ENCODE results near the gene ZNF90. TPM values are rescaled to one million over a fixed set of nuclear protein-coding genes. Genes with fewer than 3 reads are reported as not detected.
"Not testable (repeated sequence)": the region's sequence is repeated elsewhere in the genome, so short reads cannot be mapped to it uniquely, and the experiment has no call there.

ZNF90 gene
- total and polyA plus RNA-seq, 2 donors (not counting 1 experiment from before 2014, with no cell fraction given) = 1.3 to 2.8 TPM

- no peaks in the 10 kb centered on the region for H3K27me3 ChIP-seq (ENCODE audit: control insufficient read depth, insufficient read depth, low read length)
- no peaks in the 10 kb centered on the region for H3K9me3 ChIP-seq (ENCODE audit: control insufficient read depth, insufficient read depth, low read depth, low read length)
- TF ChIP-seq, protein P1, sequence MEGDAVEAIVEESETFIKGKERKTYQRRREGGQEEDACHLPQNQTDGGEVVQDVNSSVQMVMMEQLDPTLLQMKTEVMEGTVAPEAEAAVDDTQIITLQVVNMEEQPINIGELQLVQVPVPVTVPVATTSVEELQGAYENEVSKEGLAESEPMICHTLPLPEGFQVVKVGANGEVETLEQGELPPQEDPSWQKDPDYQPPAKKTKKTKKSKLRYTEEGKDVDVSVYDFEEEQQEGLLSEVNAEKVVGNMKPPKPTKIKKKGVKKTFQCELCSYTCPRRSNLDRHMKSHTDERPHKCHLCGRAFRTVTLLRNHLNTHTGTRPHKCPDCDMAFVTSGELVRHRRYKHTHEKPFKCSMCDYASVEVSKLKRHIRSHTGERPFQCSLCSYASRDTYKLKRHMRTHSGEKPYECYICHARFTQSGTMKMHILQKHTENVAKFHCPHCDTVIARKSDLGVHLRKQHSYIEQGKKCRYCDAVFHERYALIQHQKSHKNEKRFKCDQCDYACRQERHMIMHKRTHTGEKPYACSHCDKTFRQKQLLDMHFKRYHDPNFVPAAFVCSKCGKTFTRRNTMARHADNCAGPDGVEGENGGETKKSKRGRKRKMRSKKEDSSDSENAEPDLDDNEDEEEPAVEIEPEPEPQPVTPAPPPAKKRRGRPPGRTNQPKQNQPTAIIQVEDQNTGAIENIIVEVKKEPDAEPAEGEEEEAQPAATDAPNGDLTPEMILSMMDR (conservative IDR thresholded peaks at IDR 0.05 in 1 of 2, IDR thresholded peaks at IDR 0.05 in 1 of 2; ENCODE audit: low read depth in 1 of 2, low read length in 2 of 2) = peak in 1 of 2 donors; percentile 2
- no peak for TF ChIP-seq EZH2 (IDR thresholded peaks at IDR 0.05; ENCODE audit: low read length, missing control alignments)
- no peaks in the 10 kb centered on the region for H4K20me1 ChIP-seq (ENCODE audit: control insufficient read depth, extremely low read depth, insufficient read depth, low read length)
- no peak overlapping the region for H3K9ac ChIP-seq (ENCODE audit: insufficient read depth, low read length)
- no peaks in the 10 kb centered on the region for H3K4me1 ChIP-seq (ENCODE audit: control insufficient read depth, extremely low read depth, insufficient read depth, low read length)
- peak overlapping the region; percentile 90 for H3K4me2 ChIP-seq (ENCODE audit: extremely low read depth, insufficient read depth, low read length)
- H2AFZ ChIP-seq (ENCODE audit: low read length) = peak overlapping the region; percentile 97
- peak; percentile 99 for DNase-seq (ENCODE audit: low read depth in 2 of 2)
- H3K4me3 ChIP-seq (replicated peaks in 1 of 4; ENCODE audit: control extremely low read depth in 1 of 4, insufficient read depth in 1 of 4, low read depth in 3 of 4, low read length in 4 of 4) = peak overlapping the region; percentile 61 to 98 (median 80)
- no peaks in the 10 kb centered on the region for H3K36me3 ChIP-seq (ENCODE audit: control insufficient read depth, insufficient read depth, low read length)
- no peak overlapping the region for H3K27ac ChIP-seq (ENCODE audit: insufficient read depth, low read length)
- H3K79me2 ChIP-seq (ENCODE audit: control insufficient read depth, insufficient read depth, low read length) = no peaks in the 10 kb centered on the region
These were observed 25.7 kb upstream of the ZNF90 start for GRCh38 chr19:20051841-20052768.

- H2AFZ ChIP-seq (ENCODE audit: low read length); H4K20me1 ChIP-seq (ENCODE audit: control insufficient read depth, extremely low read depth, insufficient read depth, low read length); H3K4me1 ChIP-seq (ENCODE audit: control insufficient read depth, extremely low read depth, insufficient read depth, low read length); H3K36me3 ChIP-seq (ENCODE audit: control insufficient read depth, insufficient read depth, low read length); H3K4me3 ChIP-seq (replicated peaks in 1 of 4; ENCODE audit: control extremely low read depth in 1 of 4, insufficient read depth in 1 of 4, low read depth in 3 of 4, low read length in 4 of 4); H3K79me2 ChIP-seq (ENCODE audit: control insufficient read depth, insufficient read depth, low read length); DNase-seq (ENCODE audit: low read depth in 2 of 2); H3K27me3 ChIP-seq (ENCODE audit: control insufficient read depth, insufficient read depth, low read length); H3K27ac ChIP-seq (ENCODE audit: insufficient read depth, low read length); H3K9ac ChIP-seq (ENCODE audit: insufficient read depth, low read length); H3K4me2 ChIP-seq (ENCODE audit: extremely low read depth, insufficient read depth, low read length); H3K9me3 ChIP-seq (ENCODE audit: control insufficient read depth, insufficient read depth, low read depth, low read length): not testable (repeated sequence)
These were observed 19.1 kb upstream of the ZNF90 start for GRCh38 chr19:20058738-20059137.

- Histone ChIP-seq H2AFZ (ENCODE audit: low read length) (no peak overlapping the region), H3K27ac (ENCODE audit: insufficient read depth, low read length) (no peak overlapping the region), H3K27me3 (ENCODE audit: control insufficient read depth, insufficient read depth, low read length) (no peaks in the 10 kb centered on the region), H3K4me1 (ENCODE audit: control insufficient read depth, extremely low read depth, insufficient read depth, low read length) (no peaks in the 10 kb centered on the region), H3K9ac (ENCODE audit: insufficient read depth, low read length) (no peak overlapping the region), H3K4me2 (ENCODE audit: extremely low read depth, insufficient read depth, low read length) (no peak overlapping the region), H4K20me1 (ENCODE audit: control insufficient read depth, extremely low read depth, insufficient read depth, low read length) (no peaks in the 10 kb centered on the region), H3K36me3 (ENCODE audit: control insufficient read depth, insufficient read depth, low read length) (no peaks in the 10 kb centered on the region), H3K4me3 (replicated peaks in 1 of 4; ENCODE audit: control extremely low read depth in 1 of 4, insufficient read depth in 1 of 4, low read depth in 3 of 4, low read length in 4 of 4) (no peak overlapping the region), H3K79me2 (ENCODE audit: control insufficient read depth, insufficient read depth, low read length) (no peaks in the 10 kb centered on the region), H3K9me3 (ENCODE audit: control insufficient read depth, insufficient read depth, low read depth, low read length) (no peaks in the 10 kb centered on the region)
- TF ChIP-seq, protein P1 (conservative IDR thresholded peaks at IDR 0.05 in 1 of 2, IDR thresholded peaks at IDR 0.05 in 1 of 2; ENCODE audit: low read depth in 1 of 2, low read length in 2 of 2) = no peak
- no peak for TF ChIP-seq EZH2 (IDR thresholded peaks at IDR 0.05; ENCODE audit: low read length, missing control alignments)
- DNase-seq (ENCODE audit: low read depth in 2 of 2) = no peak
These were observed 17.5 kb upstream of the ZNF90 start for GRCh38 chr19:20060282-20060681.

All from fibroblast of lung (primary cell).